Measurements from ENCODE around the gene GRID1.

The GRID1 gene

DNA sequence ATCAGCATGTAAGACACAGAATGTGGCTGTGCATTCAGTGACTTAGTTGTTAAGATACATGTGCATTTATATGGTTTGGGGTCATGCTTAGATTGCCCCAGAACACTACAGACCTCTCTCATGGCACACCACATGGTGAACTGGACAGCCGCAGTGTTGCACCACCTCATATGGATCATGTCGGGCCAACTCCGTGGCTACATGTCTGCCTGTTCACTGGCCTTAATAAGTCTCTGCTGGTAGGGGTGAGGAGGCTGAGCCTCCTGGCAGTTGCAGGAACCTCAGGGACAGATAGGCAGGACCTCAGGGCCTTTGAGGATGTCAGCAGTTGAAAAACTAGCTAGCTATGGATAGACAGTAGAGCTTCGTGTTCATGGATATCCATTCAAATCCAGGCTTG is 751.0 kb downstream of the GRID1 start:
- DNase-seq: no peak

DNA sequence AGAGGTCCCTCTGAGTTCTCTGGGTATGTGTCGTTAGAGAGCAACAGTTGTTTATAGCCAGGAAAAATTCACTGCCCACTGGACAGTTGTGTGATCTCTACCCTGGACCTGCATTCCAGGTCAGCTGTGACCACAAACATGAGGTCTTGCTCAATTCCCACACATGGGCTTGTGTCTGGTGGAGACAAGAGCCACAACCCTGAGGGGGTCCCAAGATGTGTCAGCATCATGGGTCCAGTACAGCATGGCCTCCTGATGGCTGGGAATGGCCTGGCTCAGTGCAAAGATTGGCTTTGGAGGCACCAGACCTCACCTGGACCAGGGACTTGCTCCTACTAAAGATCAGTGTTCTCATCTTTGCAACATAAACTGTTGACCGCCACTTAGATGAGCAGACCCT is 751.6 kb downstream of the GRID1 start:
- DNase-seq: no peak

DNA sequence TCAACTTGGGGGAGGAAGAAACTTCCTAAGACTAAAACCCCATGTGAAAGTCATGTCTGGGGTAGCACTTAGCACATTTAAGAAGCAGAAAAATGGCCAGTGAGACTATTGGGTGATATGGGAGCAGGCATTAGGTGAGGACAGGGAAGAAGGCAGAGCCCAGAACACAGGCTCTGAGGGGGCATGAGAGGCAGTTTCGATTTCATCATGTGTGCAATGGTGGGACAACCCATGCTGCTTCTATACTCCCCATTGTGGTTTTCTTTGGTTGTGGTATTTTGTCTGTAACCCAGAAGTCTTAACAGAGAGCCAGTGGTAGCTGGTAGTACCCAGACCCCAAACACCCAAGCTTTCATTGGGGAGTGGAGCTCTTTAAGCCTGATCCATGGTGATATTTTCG is 752.0 kb downstream of the GRID1 start:
- no peak for DNase-seq

DNA sequence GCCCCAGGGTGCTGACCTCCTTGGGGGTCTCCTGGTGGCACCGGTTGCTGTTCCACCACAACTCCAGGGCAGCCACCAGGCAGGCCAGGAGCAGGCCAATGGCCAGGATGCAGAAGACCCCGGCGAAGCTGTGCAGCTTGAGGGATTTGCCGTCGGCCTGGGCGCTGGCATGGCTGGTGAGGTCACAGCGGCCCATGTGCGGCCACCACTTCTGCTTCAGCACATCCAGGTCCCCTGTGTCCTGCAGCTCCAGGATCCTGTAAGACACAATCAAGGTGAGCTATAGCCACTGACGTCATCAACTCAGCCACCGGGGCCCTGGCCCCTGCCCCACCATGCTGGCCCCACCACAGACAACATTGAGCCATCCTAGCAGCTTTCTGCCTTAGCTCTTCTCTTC is 753.2 kb downstream of the GRID1 start:
- no peak for DNase-seq

DNA sequence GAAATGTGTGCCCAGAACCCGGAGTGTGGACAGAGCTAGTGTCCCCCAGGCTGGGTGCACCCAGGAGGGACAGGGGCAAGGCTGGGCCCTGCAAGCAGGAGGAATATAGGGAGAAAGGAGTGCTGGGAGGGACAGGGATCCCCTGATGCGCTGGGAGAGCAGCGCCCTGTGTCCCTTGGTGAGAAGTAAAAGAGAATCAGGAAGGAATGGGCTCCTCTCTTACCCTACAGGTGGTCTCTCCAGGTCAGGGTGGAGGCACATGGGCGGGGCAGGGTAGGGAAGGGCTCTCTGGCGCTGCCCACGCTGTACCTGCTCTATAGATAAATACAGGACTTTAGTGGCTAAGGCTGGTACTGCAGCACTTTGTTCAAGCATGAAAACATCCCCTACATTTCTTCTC is 753.8 kb downstream of the GRID1 start:
- DNase-seq: no peak

DNA sequence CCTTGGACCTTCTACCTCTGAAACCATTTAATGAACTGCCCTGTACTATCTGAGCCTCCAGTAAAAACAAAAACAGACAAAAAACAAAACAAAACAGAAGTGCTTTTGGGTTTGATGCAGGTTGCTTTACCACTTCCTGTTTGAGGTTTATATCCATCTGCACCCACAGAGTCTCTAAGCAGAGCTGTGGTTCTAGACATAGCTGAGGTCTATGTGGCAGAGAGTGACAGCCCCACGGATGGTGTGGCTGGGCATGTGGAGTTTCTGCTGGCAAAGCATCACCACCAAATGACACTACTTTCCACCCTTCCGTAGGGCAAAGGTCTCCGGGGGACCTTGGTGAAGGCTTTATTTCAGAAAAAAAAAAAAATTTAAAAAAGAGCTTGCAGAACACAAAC is 754.2 kb downstream of the GRID1 start:
- DNase-seq: no peak

DNA sequence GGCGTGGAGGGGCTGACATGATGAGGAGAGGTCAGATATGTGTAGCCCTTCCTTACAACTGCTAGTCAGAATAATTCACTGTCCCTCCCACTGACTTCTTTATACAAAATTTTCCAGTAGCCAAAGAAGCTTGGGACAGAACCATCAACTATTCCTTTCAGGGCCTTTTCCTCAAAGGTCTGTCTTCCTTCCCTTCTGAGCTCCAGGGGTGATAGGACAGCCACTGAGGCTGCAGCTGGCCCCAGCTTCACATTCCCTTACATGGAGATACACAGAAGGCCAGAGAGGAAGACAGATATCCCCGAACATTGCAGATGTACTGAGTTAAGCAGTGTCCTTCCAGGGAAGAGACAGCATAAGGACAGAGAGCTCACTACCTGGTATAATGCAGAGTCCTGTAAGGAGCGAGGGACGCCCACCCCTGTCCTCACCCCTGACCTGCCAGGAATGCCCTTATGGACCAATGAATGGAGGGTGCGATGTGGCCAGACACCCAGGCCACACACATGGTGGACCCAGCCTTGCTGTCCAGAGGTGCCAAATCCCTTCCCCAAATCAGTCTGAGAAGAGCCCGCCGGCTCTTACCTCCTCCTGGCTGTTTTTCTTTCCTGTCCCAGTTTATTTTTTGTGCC is 754.7 kb downstream of the GRID1 start:
- no peak for DNase-seq

DNA sequence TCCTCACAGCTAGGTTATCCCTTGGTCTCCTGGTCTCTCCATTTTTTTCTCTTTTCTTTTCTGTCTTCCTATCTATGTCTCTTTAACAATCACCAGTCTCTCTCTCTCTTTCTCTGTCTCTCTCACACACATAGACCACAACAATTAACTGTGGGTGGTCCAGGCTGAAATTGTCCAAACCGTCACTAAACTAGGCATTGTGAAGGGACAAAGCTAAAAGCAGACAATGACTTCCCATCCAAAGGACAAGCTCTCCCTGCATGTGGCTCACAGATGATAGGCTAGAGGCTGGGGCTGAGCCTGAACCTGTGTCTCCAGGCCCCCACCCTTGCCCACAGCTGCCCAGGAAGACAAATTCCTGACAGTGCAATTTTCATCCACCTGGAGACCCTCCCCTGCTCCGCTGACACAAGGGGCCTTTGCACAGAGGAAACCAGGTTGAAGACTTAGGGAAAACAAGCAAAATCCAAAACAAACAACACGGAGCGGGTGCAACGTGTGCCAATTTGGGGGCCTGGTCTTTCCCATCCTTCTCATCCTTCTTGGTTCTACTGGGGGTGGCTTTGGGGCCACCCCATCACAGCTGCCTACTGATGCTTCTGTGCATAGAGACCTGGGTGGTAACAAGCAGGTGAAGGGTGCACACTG is 755.4 kb downstream of the GRID1 start:
- DNase-seq: no peak

DNA sequence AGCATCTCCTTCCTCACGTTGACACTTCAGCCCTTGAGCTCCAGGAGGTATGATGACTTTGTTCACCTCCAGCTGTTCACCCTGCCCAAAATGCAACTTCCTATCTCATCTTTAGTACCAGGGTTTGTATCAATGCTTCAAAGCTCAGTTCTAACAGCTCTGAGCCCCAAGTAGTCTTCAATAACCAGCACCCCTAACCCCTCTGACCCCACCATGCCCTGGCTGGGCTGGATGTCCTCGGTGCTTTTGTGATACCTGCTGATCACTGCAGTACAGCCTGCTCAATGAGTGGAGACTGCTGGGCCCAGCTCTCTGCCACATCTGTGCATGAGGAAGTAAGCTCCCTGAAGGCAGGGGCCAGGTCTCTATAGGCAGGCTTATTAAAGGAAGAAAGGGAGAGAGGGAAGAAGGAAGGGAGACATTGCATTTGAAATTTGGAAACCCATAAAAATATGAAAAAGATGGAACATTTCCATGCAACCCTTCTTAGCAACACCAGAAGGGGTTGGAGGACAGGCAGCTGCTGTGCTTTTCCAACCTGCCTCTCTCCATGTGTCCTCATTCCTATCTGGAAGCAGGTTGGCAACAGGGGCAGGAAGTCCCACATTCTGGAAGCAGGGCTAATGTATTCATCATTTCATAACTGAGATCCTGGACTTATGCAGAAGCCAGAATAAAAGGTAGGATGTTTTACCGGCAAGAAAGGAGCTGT is 756.1 kb downstream of the GRID1 start:
- no peak for DNase-seq

DNA sequence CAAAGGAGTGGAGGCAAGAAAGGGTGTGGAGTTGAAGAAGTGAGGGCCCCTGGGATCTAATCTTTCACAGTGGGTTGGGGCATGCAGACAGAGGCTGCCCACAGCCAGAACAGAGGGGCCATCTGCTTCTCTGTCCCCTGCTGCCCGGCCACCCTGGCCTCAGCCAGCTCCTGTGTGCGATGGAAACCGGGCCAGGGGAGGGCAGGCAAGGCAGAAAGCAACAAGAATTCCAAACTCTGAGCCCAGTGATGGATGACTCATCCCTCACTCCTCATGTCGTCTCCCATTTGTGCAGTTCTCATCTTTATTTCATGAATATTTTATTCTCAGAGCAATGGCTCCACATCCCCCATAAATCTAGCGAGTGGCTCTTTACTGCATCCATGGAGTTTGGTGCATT is 757.1 kb downstream of the GRID1 start:
- DNase-seq: no peak

DNA sequence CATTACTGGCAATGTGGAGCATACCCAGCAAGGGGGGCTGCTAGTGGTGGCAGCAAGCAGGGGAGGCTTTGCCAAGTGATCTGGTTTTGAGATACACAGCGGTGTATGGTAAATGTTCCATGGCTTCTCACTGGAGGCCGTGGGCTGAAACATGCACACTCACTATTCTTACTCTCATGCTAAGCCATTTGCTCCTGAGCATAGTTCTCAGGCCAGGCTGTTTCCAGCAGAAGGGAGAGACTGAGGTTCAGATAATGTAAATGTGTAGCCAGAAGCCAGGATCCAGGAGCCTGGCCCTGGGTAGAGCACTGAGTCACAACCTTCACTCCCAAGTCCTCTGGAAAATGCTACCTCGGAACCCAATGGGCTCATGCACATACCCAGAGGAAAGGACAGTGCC is 757.9 kb downstream of the GRID1 start:
- no peak for DNase-seq

DNA sequence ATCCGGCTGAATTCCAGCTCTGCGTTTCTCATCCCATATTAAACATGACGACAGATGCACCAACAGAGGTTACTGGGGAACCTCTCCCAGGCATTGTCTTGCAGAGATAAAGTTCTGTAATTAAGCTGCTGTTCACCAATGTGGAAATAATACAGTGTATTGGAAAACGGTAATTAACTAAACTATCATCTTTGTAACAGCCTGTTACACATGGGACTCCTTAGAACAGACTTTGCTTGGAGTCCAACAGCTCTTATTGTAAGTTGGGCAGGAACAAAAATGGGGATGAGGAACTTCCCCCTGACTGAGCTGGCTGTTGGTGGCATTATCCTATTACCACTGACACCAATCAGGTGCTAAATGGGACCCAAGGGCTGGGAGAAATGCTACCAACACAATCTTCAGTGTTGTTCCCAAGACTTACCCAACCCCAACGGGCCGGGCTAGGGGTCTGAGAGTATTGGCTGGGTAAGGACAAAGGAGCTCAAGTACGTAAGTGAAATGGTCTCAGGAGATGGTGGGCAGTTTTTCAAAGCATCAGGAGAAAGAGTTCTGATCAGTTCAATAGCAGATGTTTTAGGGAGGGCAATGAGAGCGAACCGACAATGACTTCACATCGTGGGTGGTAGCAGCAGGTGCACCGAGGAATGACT is 759.4 kb downstream of the GRID1 start:
- DNase-seq: no peak

DNA sequence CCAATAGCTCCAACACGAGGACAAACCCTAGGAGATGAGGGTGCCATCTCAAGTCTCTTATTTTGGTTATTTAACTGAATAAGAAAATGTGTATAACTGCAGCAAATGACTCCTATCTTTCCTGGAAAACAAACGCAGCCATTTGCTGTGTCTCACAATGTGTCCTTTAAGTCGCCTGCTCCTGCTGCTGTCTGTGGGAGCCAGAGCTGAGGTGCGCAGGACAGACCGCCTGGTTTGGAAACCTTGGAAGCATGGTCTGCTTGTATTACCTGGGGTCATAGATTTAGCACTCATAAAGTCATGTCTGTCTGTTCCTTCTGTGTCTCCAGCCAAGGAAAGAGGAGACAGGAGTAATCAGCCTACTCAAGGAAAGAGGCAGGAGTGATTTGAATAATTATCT is 760.2 kb downstream of the GRID1 start:
- no peak for DNase-seq

DNA sequence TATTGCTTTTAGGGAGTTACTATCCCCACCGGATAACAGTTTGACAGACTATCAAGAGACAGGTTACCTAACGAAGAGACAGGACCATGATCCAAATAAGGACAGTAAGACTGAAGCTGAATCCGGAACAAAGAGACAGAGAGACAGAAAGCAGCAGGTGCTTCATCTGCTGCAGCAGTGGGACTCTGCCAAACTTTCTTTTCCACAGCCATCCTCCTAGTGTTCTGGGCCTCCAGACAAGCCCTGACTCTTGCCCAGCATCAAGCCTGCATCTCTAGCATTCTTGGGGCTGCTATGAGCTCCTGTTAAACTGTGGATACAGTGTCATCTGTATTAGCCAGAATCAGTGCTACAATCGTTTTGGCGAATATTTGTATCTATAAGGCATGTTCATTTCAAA is 761.7 kb downstream of the GRID1 start:
- no peak for DNase-seq

DNA sequence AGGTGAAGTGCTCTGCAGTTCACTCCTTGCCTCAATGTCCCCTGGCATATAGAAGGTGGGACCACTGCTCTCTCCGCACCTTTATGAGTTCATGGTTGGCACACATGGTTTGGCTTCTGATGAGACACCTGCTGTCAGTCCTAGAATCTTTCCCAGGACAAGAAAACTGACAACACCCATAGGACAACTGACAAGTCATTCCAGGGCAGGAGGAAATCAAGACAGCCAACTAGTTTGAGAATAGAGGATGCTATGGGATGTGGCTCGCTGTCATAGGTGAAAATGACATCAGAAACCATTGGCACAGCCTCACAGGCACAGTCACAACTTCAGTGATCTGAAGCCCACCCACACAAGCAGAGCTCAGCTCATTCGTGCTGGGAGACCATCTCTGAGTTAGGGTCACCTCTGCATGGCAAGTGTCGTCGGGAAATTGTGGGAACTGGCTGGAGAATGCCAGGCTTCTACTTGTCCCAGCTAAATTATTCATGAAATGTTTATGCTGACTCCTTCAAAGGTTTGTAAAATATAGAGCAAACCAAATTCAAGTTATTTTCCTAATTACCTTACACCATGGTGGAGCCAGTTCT is 762.4 kb downstream of the GRID1 start:
- no peak for DNase-seq

DNA sequence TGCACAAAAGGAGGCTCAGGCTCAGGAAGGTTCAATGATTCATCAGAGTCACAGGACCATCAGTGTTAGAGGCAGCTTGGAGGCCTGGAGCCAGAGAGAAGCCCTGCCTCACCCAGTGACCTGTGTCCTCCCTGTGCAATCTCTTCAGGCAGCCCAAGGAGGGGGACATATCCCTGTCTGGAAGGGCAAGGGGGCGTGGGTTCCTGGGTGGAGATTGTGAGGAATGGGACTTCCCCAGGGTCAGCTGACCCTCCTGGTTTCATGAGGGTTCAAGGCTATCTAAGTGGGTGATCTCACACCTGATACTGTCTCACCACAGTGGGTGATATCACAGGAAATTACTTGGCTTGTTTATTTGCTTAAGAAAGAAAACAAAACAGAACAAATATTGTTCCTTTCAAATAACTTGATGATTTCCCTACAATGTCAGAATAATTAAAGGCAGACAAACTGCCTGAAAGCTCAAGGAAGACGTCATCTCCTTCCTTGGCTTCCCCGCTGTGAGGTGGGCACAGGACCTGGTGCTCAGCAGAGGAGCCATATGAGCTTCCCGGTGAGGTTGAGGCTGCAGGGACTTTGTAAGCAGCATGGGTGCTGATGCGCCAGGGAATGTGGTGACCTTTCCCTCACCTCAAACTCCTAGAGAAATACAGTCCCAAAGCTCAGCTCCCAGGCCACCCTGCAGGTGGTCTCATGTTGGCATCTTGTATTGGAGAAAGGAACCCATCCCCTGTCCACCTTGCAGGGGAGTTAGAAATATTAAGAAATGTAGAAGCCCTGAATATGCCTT is 763.2 kb downstream of the GRID1 start:
- DNase-seq: no peak

DNA sequence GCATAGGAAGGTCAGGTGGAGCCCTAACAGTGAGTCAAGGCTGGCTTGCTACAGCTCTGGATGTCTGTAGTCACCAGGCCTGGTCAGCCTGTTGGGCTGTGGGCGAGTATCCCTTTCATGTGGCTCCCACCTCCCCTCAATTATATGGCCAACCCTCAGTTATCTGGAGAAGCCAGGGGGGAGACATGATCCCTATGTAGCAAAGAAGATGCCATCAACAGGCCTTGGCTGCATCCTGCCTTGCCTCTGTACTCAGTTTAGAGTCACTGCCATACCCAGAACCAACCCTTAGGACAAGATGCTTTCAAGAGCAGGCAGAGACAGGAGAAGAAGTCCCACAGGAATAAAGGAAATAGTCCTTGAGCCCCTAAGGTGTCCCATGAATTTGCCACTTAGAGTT is 763.9 kb downstream of the GRID1 start:
- no peak for DNase-seq

DNA sequence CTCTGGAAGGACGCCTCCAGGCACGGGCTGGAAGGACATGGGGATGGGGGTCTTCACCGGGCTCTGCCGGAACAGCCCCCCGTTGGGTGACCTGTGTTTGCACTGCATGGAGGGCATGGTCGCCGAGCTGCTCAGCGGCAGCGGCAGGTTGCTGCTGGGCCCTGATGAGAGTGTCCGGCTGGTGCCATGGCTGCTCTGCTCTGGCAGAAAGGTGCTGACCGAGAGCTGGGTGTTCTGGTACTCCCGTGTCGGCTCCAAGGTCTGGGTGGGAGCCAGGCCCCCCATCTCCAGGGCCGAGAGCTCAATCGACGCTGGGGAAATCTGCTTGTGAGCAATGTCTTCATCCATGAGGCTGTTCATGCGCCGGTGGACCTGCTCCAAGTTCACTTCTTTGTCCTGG is 764.3 kb downstream of the GRID1 start:
- no peak for DNase-seq

DNA sequence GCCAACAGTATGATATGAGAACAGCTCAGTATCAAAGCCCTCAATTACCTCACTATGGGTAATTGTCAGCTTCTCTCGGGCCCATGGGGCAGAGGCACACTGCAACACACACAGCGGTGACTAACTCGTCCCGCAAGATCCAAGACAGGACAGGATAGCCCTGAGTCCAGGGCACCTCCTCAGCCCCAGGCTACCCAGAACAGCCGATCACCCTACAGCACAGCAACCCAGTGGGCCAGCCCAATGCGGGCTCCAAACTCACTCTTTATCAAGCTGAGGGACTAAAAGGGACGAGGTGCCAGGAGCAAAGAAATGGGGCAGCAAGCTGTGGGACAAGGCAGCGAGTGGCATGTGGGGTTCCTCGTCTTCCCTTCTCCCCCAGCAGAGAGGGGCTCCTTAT is 765.1 kb downstream of the GRID1 start:
- no peak for DNase-seq

DNA sequence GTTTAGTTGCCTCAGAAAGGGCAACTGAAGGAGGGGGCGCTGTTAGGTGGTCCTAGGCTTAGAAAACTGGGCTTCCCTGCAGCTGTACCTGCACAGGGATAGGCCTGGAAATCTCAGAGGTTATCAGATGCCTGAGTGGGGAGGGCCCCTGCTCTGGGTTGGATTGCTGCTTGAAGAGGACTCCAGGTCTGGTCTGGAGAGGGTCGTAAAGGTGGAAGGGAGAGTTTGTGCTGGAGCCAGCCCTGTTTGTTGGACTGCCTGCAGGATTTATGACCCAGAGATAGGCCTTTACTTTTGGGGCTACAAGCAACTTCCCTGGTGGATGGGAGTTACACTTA is 765.9 kb downstream of the GRID1 start:
- no peak for DNase-seq

DNA sequence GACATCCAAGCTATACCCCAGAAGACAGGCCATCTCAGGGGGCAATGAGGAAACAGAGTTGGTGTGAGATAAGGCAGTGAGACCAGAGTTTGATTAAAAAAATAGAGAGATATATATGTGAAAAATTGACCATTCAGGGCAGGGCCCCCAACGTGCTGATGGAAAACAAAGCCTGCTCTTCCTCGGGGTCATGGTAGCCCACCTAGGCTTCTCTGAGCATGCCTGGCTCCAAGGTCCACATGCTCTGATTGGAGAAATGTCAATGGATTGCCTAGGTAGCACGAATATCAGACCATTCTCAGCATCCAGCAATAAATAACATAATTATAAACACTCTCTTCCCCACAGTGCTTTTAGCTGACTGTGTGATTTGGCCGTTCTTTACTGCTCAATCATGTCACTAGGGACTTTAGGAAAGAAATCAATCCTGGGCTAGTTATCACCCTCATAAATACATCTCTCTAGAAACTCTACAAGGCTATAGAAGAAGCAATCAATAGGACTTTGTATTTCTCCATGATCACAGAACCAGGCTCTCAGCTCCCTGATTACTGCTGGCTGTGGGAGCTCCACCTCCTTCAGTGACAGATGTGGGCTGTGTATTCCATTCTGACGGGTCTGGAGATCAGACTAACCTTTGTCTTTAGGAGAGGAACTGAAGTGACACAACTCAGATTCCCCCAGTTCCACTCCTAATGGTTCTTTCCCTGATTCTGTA is 766.4 kb downstream of the GRID1 start:
- no peak for DNase-seq

DNA sequence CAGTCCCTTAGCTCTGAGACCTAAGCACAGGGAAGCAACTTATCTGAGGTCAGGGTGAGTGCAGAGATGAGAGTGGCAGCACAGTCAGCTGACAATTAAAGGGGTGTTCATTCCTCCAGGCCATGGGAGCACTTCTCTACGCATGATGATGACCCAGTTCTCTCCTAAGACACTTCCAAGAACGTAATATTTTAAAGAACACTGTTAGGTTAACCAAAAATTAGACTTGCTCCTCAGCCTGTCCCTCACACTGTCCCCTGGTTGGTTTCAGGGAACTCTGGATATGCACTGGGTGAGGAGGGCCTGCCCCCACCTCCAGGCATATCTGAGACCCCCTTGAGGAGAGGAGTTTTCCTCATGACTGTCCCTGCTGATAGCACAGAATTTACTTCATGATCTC is 767.5 kb downstream of the GRID1 start:
- DNase-seq: no peak

All from NCI-H1048 (cell line).